WTC11 (cell line): ENCODE results near the gene NOG. TPM values are rescaled to one million over a fixed set of nuclear protein-coding genes. Genes with fewer than 3 reads are reported as not detected.

Source experiments
- ATAC-seq: fragments of 200-7000 bp; cut with Tn5 transposase; 2 replicates; pipeline ENCODE4 v1.10.0; 2021; ENCODE audit warnings: mild to moderate bottlenecking, moderate library complexity
- CTCF ChIA-PET: fragments of 300-600 bp; sonication (Branson Sonifier 250); formaldehyde crosslinking; loops from one replicate; lab custom pipeline; 2021; ENCODE audit warnings: antibody characterized with exemption; lab: Charles Lee
- POLR2A ChIA-PET: fragments of 350-600 bp; sonication (Branson Sonifier 250); formaldehyde crosslinking; loops from one replicate; lab custom pipeline; 2021; ENCODE audit warnings: antibody characterized with exemption; lab: Charles Lee
- DNase-seq: peaks from one replicate; pipeline ENCODE4 v3.0.0; 2021; ENCODE audit warnings: low spot score
- H3K27ac Mint-ChIP-seq: 2 replicates; pipeline ENCODE4 v1.8.0; 2021; ENCODE audit warnings: mixed read lengths
- H3K27me3 Mint-ChIP-seq: 2 replicates; pipeline ENCODE4 v1.8.0; 2021; ENCODE audit warnings: low read depth, mild to moderate bottlenecking, moderate library complexity, mixed read lengths
- H3K36me3 Mint-ChIP-seq: 2 replicates; pipeline ENCODE4 v1.8.0; 2021; ENCODE audit warnings: mixed read lengths
- H3K4me1 Mint-ChIP-seq: 2 replicates; pipeline ENCODE4 v1.8.0; 2022; ENCODE audit warnings: mixed read lengths
- H3K4me3 Mint-ChIP-seq: 2 replicates; pipeline ENCODE4 v1.8.0; 2021; ENCODE audit warnings: mild to moderate bottlenecking, moderate library complexity, mixed read lengths
- H3K9me3 Mint-ChIP-seq: 2 replicates; pipeline ENCODE4 v1.8.0; 2021; ENCODE audit warnings: mixed read lengths
- ATF2 ChIP-seq: sonication (generic); formaldehyde crosslinking; IDR thresholded peaks from 2 replicates; pipeline ENCODE4 v1.8.1; 2022; ENCODE audit warnings: low read depth, missing genetic modification reagents, borderline replicate concordance
- ATF3 ChIP-seq: sonication (generic); formaldehyde crosslinking; conservative IDR thresholded peaks from 2 replicates; pipeline ENCODE4 v1.8.1; 2022; ENCODE audit warnings: mild to moderate bottlenecking, missing genetic modification reagents
- CTCF ChIP-seq: fragments of 200-600 bp; IDR thresholded peaks from 2 replicates; pipeline ENCODE4 v1.8.0; 2022; ENCODE audit warnings: antibody characterized with exemption
- ERG ChIP-seq: fragments of 250-450 bp; sonication (Bioruptor Pico); IDR thresholded peaks from 2 replicates; pipeline ENCODE4 v1.8.0; 2021; ENCODE audit warnings: mild to moderate bottlenecking
- ETV6 ChIP-seq: sonication (generic); formaldehyde crosslinking; IDR thresholded peaks from 2 replicates; pipeline ENCODE4 v1.8.1; 2022; ENCODE audit warnings: mild to moderate bottlenecking, missing genetic modification reagents
- FOXK1 ChIP-seq: sonication (generic); formaldehyde crosslinking; IDR thresholded peaks from 2 replicates; pipeline ENCODE4 v1.8.0; 2022; ENCODE audit warnings: mild to moderate bottlenecking, moderate library complexity, missing genetic modification reagents
- HMGXB4 ChIP-seq: sonication (generic); formaldehyde crosslinking; IDR thresholded peaks from 2 replicates; pipeline ENCODE4 v1.8.1; 2023; ENCODE audit warnings: mild to moderate bottlenecking, moderate library complexity, missing genetic modification reagents
- MYBL2 ChIP-seq: sonication (generic); formaldehyde crosslinking; IDR thresholded peaks from 2 replicates; pipeline ENCODE4 v1.8.1; 2023; ENCODE audit warnings: mild to moderate bottlenecking, moderate library complexity, missing genetic modification reagents
- NFATC4 ChIP-seq: fragments of 250-450 bp; sonication (Bioruptor Pico); IDR thresholded peaks from 2 replicates; pipeline ENCODE4 v1.9.0; 2021; ENCODE audit warnings: mild to moderate bottlenecking
- NR1H2 ChIP-seq: sonication (generic); formaldehyde crosslinking; IDR thresholded peaks from 2 replicates; pipeline ENCODE4 v1.9.0; 2021; ENCODE audit warnings: mild to moderate bottlenecking, moderate library complexity, missing genetic modification reagents
- NR2C2 ChIP-seq: sonication (generic); formaldehyde crosslinking; IDR thresholded peaks from 2 replicates; pipeline ENCODE4 v1.8.0; 2022; ENCODE audit warnings: mild to moderate bottlenecking, missing genetic modification reagents
- PRRX2 ChIP-seq: fragments of 250-450 bp; sonication (Bioruptor Pico); IDR thresholded peaks from 2 replicates; pipeline ENCODE4 v1.8.0; 2021; ENCODE audit warnings: mild to moderate bottlenecking
- SMAD3 ChIP-seq: sonication (generic); formaldehyde crosslinking; IDR thresholded peaks from 2 replicates; pipeline ENCODE4 v1.8.0; 2022; ENCODE audit warnings: missing genetic modification reagents, mild to moderate bottlenecking, borderline replicate concordance
- SP1 ChIP-seq: sonication (generic); formaldehyde crosslinking; conservative IDR thresholded peaks from 2 replicates; pipeline ENCODE4 v1.8.1; 2022; ENCODE audit warnings: missing genetic modification reagents
- TEAD1 ChIP-seq: sonication (generic); formaldehyde crosslinking; IDR thresholded peaks from 2 replicates; pipeline ENCODE4 v1.8.0; 2022; ENCODE audit warnings: mild to moderate bottlenecking, missing genetic modification reagents
- USF2 ChIP-seq: sonication (generic); formaldehyde crosslinking; IDR thresholded peaks from 2 replicates; pipeline ENCODE4 v1.8.1; 2023; ENCODE audit warnings: mild to moderate bottlenecking, missing genetic modification reagents, moderate library complexity
- ZNF263 ChIP-seq: sonication (generic); formaldehyde crosslinking; IDR thresholded peaks from 2 replicates; pipeline ENCODE4 v1.8.1; 2022; ENCODE audit warnings: low read depth, mild to moderate bottlenecking, moderate library complexity, missing genetic modification reagents
- ZNF317 ChIP-seq: sonication (generic); formaldehyde crosslinking; IDR thresholded peaks from 2 replicates; pipeline ENCODE4 v1.8.1; 2023; ENCODE audit warnings: low read depth, mild to moderate bottlenecking, moderate library complexity, missing genetic modification reagents, borderline replicate concordance
- ZNF425 ChIP-seq: fragments of 250-450 bp; sonication (Bioruptor Pico); conservative IDR thresholded peaks from 2 replicates; pipeline ENCODE4 v1.9.0; 2021; ENCODE audit warnings: mild to moderate bottlenecking
- ZNF532 ChIP-seq: fragments of 250-450 bp; sonication (Bioruptor Pico); IDR thresholded peaks from 2 replicates; pipeline ENCODE4 v1.9.0; 2021; ENCODE audit warnings: mild to moderate bottlenecking, borderline replicate concordance
- total RNA-seq: library from RNA; stranded (reverse); gene quantifications from 3 replicates; pipeline ENCODE4 v1.2.3, GENCODE V29; 2021

Gene NOG
- total RNA-seq, 1 experiment from 2014 or later = 1.2 TPM

GRCh38 chr17:56549501-56549900, 44.0 kb upstream of the NOG start:
- peaks cover 15% of the 10 kb centered on the region for H3K4me1 Mint-ChIP-seq
- TF ChIP-seq ZNF263 (CRISPR knock-in tag) = no peak
- TF ChIP-seq HMGXB4 (CRISPR knock-in tag) = no peak
- TF ChIP-seq NR1H2 (CRISPR knock-in tag) = no peak
- no peak for TF ChIP-seq USF2 (CRISPR knock-in tag)
- TF ChIP-seq, all 79 proteins: peak for 0

GRCh38 chr17:56557682-56558081, 35.8 kb upstream of the NOG start:
- Mint-ChIP-seq H3K4me1 (no peaks in the 10 kb centered on the region), H3K9me3 (peaks cover 8% of the 10 kb centered on the region), H3K36me3 (no peaks in the 10 kb centered on the region), H3K27ac (no peak overlapping the region), H3K4me3 (no peak overlapping the region), H3K27me3 (no peaks in the 10 kb centered on the region)
- peak; percentile 30; the same call in 1 of the 2 replicates for ATAC-seq
- ChIA-PET CTCF (interaction anchor here (0.8 to 1.8 kb wide), 2 partner anchors 58 to 223 kb away, joined by 4 to 6 read pairs; no protein-coding TSS in a partner anchor), POLR2A (no interaction called here)
- TF ChIP-seq ERG (CRISPR knock-in tag) (no peak), CTCF (no peak), ATF2 (CRISPR knock-in tag) (no peak), SMAD3 (CRISPR knock-in tag) (no peak), TEAD1 (CRISPR knock-in tag) (no peak), ZNF532 (no peak), ZNF425 (CRISPR knock-in tag) (no peak), NFATC4 (CRISPR knock-in tag) (no peak), PRRX2 (CRISPR knock-in tag) (no peak), ZNF317 (CRISPR knock-in tag) (no peak), MYBL2 (CRISPR knock-in tag) (no peak), NR2C2 (CRISPR knock-in tag) (no peak), SP1 (CRISPR knock-in tag) (no peak), ATF3 (CRISPR knock-in tag) (no peak), FOXK1 (CRISPR knock-in tag) (no peak), ETV6 (CRISPR knock-in tag) (no peak)
- no peak for DNase-seq

More at GRCh38 chr17:56549501-56549900, 44.0 kb upstream of the NOG start:
- H3K27me3 Mint-ChIP-seq = no peaks in the 10 kb centered on the region; the same call in 1 of the 2 replicates
- H3K9me3 Mint-ChIP-seq = peaks cover 44% of the 10 kb centered on the region
- POLR2A ChIA-PET = no interaction called here
- CTCF ChIA-PET = interaction anchor here (1.2 to 1.5 kb wide), 2 partner anchors 166 to 1023 kb away, joined by 3 to 4 read pairs; no protein-coding TSS in a partner anchor
- peaks cover 7% of the 10 kb centered on the region; the same call in 1 of the 2 replicates for H3K36me3 Mint-ChIP-seq
- no peak overlapping the region for H3K27ac Mint-ChIP-seq
- DNase-seq = no peak
- no peak for ATAC-seq
- H3K4me3 Mint-ChIP-seq = no peak overlapping the region
